B cell (primary cell): Measurements from ENCODE around the gene KLHL20. TPM values are rescaled to one million over a fixed set of nuclear protein-coding genes. Genes with fewer than 3 reads are reported as not detected.

Source experiments
- ATAC-seq: fragments of 200-7000 bp; cut with Tn5 transposase; one replicate; pipeline ENCODE4 v1.10.0; 2021; ENCODE audit warnings: low read depth, mild to moderate bottlenecking, moderate number of reproducible peaks, moderate library complexity
- CTCF ChIA-PET: fragments of 350-600 bp; sonication (Branson Sonifier 250); formaldehyde crosslinking; loops from one replicate; lab custom pipeline; 2021; ENCODE audit warnings: antibody characterized with exemption, inconsistent platforms; lab: Charles Lee
- POLR2A ChIA-PET: fragments of 350-600 bp; sonication (Branson Sonifier 250); formaldehyde crosslinking; loops from one replicate; lab custom pipeline; 2021; ENCODE audit warnings: antibody characterized with exemption; lab: Charles Lee
- DNase-seq: peaks from one replicate; pipeline ENCODE4 v3.0.0; 2013
- H2AFZ ChIP-seq: 2 replicates; pipeline ENCODE4 v1.6.1; 2012; ENCODE audit warnings: mild to moderate bottlenecking, low read depth, low read length; ENCODE audit not compliant: insufficient read depth, poor library complexity, severe bottlenecking
- H3K27ac ChIP-seq, 2 donors: 1 replicate in 1 of 2; 2 replicates in 1 of 2; pipeline ENCODE4 v1.5.1; 2012 to 2013; ENCODE audit warnings: low read length in 2 of 2, mild to moderate bottlenecking in 2 of 2, moderate library complexity in 1 of 2
- H3K27me3 ChIP-seq, 4 experiments: fragments of 200-600 bp in 1 of 4; sonication (generic) in 1 of 4; replicated peaks in 1 of 4; 1 replicate in 2 of 4; 2 replicates in 2 of 4; pipeline versions ENCODE4 v1.6.1 to v1.7.0; 2013 to 2016; ENCODE audit warnings: low read length in 3 of 4, mild to moderate bottlenecking in 2 of 4, mixed read lengths in 1 of 4, moderate library complexity in 1 of 4; ENCODE audit not compliant: insufficient read depth in 4 of 4, control insufficient read depth in 3 of 4; ENCODE audit errors: control extremely low read depth in 1 of 4
- H3K36me3 ChIP-seq, 2 experiments: replicated peaks in 1 of 2; 1 replicate in 1 of 2; 2 replicates in 1 of 2; pipeline versions ENCODE4 v1.6.1 to v1.7.1; 2013; ENCODE audit warnings: low read length in 1 of 2; ENCODE audit not compliant: insufficient read depth in 2 of 2, control insufficient read depth in 1 of 2; ENCODE audit errors: control extremely low read depth in 1 of 2, extremely low read depth in 1 of 2
- H3K4me1 ChIP-seq, 2 donors: fragments of 200-600 bp in 1 of 2; sonication (generic) in 1 of 2; 1 replicate in 1 of 2; 2 replicates in 1 of 2; pipeline versions ENCODE4 v1.5.1 to v1.6.1; 2013 to 2017; ENCODE audit warnings: low read length in 2 of 2; ENCODE audit not compliant: control insufficient read depth in 2 of 2, insufficient read depth in 2 of 2
- H3K4me2 ChIP-seq: replicated peaks from 2 replicates; pipeline ENCODE3; 2012; ENCODE audit warnings: mild to moderate bottlenecking, low read depth, low read length; ENCODE audit not compliant: poor library complexity, severe bottlenecking
- H3K4me3 ChIP-seq, 5 experiments: fragments of 200-600 bp in 1 of 5; sonication (generic) in 1 of 5; 1 replicate in 3 of 5; 2 replicates in 2 of 5; pipeline versions ENCODE4 v1.5.1 to v1.7.0; 2011 to 2016; ENCODE audit warnings: low read length in 4 of 5, mild to moderate bottlenecking in 4 of 5, low read depth in 2 of 5, control low read depth in 1 of 5, moderate library complexity in 1 of 5; ENCODE audit not compliant: insufficient read depth in 1 of 5; ENCODE audit errors: control extremely low read depth in 1 of 5, extremely low read depth in 1 of 5
- H3K79me2 ChIP-seq: fragments of 200-600 bp; sonication (generic); one replicate; pipeline ENCODE4 v1.6.0; 2016; ENCODE audit warnings: low read length; ENCODE audit not compliant: control insufficient read depth, insufficient read depth
- H3K9ac ChIP-seq: fragments of 200-600 bp; sonication (generic); 2 replicates; pipeline ENCODE4 v1.6.1; 2017; ENCODE audit warnings: mild to moderate bottlenecking, low read length, moderate library complexity
- H3K9me3 ChIP-seq, 3 donors: one replicate each; pipeline versions ENCODE4 v1.6.1 to v1.7.1; 2013; ENCODE audit warnings: low read length in 2 of 3; ENCODE audit not compliant: control insufficient read depth in 2 of 3, insufficient read depth in 1 of 3; ENCODE audit errors: control extremely low read depth in 1 of 3
- H4K20me1 ChIP-seq: 2 replicates; pipeline ENCODE4 v1.6.0; 2012; ENCODE audit warnings: mild to moderate bottlenecking, low read length; ENCODE audit not compliant: insufficient read depth, control insufficient read depth, poor library complexity, severe bottlenecking
- H3K27ac Mint-ChIP-seq: one replicate; pipeline ENCODE4 v1.8.0; 2021; ENCODE audit warnings: mixed read lengths
- H3K27me3 Mint-ChIP-seq: one replicate; pipeline ENCODE4 v1.8.0; 2021; ENCODE audit warnings: mixed read lengths
- H3K4me1 Mint-ChIP-seq: one replicate; pipeline ENCODE4 v1.8.0; 2021; ENCODE audit warnings: mixed read lengths
- H3K4me3 Mint-ChIP-seq: one replicate; pipeline ENCODE4 v1.8.0; 2021; ENCODE audit warnings: mixed read lengths
- H3K9me3 Mint-ChIP-seq: one replicate; pipeline ENCODE4 v1.8.0; 2022; ENCODE audit warnings: mixed read lengths; ENCODE audit not compliant: insufficient read depth
- EZH2 ChIP-seq: IDR thresholded peaks from 2 replicates; pipeline ENCODE4 v1.6.1; 2012; ENCODE audit warnings: borderline replicate concordance, low read depth, mild to moderate bottlenecking, moderate library complexity, low read length; ENCODE audit not compliant: insufficient read depth, poor library complexity, severe bottlenecking
- WGBS: methylation state at CpG from one replicate; pipeline ENCODE4 v1.1.5; 2013; ENCODE audit warnings: missing lambda C conversion rate; ENCODE audit not compliant: insufficient coverage; 5-methylcytosine and 5-hydroxymethylcytosine counted together
- intact Hi-C: fragments of 100-400 bp; cut with micrococcal nuclease; formaldehyde crosslinking; loops from one replicate; pipeline ENCODE4 v1.10.0; 2022
- polyA plus RNA-seq: library from polyadenylated mRNA; depleted of rRNA; stranded (reverse); fragments of >200 nt; gene quantifications from 2 replicates; pipeline ENCODE4 v1.2.3, GENCODE V29; 2012
- total RNA-seq, 2 donors: library from RNA; stranded (reverse); fragments of 120-200 nt in 1 of 2; gene quantifications; 1 replicate in 1 of 2; 2 replicates in 1 of 2; pipeline versions ENCODE4 v1.2.3 to v1.2.4, GENCODE V29; 2013 to 2022
- TF ChIP-seq, protein P1 (sequence below): fragments of 200-600 bp; IDR thresholded peaks from one replicate; pipeline ENCODE4 v1.8.0; 2022; ENCODE audit warnings: antibody characterized with exemption, mild to moderate bottlenecking

Gene KLHL20
- total and polyA plus RNA-seq, 2 donors (not counting 1 experiment from before 2014, with no cell fraction given), result 8.9 to 32.2 TPM

DNA sequence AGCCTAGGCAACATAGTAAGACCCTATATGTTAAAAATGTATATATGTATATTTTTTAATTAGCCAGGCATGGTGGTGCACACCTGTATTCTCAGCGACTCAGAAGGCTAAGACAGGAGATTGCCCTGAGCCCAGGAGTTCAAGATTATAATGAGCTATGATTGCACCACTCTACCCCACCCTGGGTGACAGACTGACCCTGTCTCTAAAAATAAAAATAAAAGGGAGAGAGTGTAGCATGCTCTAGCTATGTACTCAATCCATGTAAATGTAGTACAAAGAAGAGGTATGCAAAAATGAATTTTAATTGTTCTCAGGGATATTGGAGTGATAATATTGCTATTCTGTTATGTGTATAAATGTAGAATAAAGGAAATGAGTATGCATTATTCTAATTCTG, 56.8 kb downstream of the KLHL20 start:
- no peaks in the 10 kb centered on the region for H3K9me3 ChIP-seq
- Mint-ChIP-seq H3K9me3 (no peaks in the 10 kb centered on the region), H3K27ac (no peak overlapping the region), H3K4me1 (no peaks in the 10 kb centered on the region), H3K4me3 (no peak overlapping the region), H3K27me3 (no peaks in the 10 kb centered on the region)
- no peaks in the 10 kb centered on the region for H3K79me2 ChIP-seq
- no peak overlapping the region for H2AFZ ChIP-seq
- no peak for ATAC-seq
- no peak overlapping the region for H3K9ac ChIP-seq
- H3K27ac ChIP-seq, result no peak overlapping the region
- intact Hi-C loops, result no loop called here
- H3K4me1 ChIP-seq, result no peaks in the 10 kb centered on the region
- no peaks in the 10 kb centered on the region for H4K20me1 ChIP-seq
- no peak for DNase-seq
- ChIA-PET CTCF (no interaction called here), POLR2A (no interaction called here)
- no CpG with 5 or more reads among the region's 1 CpG for WGBS
- peaks cover 19 to 24% of the 10 kb centered on the region in 2 experiments for H3K36me3 ChIP-seq
- no peaks in the 10 kb centered on the region for H3K27me3 ChIP-seq
- no peak overlapping the region for H3K4me3 ChIP-seq
- TF ChIP-seq, protein P1, sequence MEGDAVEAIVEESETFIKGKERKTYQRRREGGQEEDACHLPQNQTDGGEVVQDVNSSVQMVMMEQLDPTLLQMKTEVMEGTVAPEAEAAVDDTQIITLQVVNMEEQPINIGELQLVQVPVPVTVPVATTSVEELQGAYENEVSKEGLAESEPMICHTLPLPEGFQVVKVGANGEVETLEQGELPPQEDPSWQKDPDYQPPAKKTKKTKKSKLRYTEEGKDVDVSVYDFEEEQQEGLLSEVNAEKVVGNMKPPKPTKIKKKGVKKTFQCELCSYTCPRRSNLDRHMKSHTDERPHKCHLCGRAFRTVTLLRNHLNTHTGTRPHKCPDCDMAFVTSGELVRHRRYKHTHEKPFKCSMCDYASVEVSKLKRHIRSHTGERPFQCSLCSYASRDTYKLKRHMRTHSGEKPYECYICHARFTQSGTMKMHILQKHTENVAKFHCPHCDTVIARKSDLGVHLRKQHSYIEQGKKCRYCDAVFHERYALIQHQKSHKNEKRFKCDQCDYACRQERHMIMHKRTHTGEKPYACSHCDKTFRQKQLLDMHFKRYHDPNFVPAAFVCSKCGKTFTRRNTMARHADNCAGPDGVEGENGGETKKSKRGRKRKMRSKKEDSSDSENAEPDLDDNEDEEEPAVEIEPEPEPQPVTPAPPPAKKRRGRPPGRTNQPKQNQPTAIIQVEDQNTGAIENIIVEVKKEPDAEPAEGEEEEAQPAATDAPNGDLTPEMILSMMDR, result no peak
- no peak for TF ChIP-seq EZH2
- H3K4me2 ChIP-seq, result no peak overlapping the region

DNA sequence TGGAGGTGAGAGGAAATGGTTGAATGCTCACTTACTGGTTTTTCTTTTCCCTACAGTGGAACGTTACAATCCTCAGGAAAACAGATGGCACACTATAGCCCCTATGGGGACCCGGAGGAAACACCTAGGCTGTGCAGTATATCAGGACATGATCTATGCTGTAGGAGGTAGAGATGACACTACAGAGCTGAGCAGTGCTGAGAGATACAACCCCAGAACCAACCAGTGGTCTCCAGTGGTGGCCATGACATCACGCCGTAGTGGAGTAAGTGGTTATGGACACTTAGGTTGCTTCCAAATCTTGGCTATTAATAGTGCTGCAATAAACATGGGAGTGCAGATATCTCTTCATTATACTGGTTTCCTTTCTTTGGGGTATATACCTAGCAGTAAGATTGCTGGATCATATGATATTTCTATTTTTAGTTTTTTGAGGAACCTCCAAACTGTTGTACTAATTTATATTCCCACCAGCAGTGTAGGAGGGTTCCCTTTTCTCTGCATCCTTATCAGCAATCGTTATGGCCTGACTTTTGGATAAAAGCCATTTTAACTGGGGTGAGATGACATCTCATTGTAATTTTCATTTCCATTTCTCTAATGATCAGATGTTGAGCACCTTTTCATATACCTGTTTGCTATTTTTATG, 60.9 kb downstream of the KLHL20 start:
- Mint-ChIP-seq H3K4me1 (no peaks in the 10 kb centered on the region), H3K4me3 (no peak overlapping the region), H3K9me3 (no peaks in the 10 kb centered on the region), H3K27me3 (no peaks in the 10 kb centered on the region), H3K27ac (peak overlapping the region; percentile 12)
- TF ChIP-seq, protein P1, result no peak
- no peak for TF ChIP-seq EZH2
- Histone ChIP-seq H3K4me2 (no peak overlapping the region), H4K20me1 (no peaks in the 10 kb centered on the region), H3K9me3 (no peaks in the 10 kb centered on the region), H3K9ac (no peak overlapping the region), H3K4me3 (no peak overlapping the region), H3K79me2 (no peaks in the 10 kb centered on the region), H3K4me1 (no peaks in the 10 kb centered on the region), H2AFZ (no peak overlapping the region), H3K27me3 (no peaks in the 10 kb centered on the region), H3K27ac (no peak overlapping the region), H3K36me3 (peaks cover 14 to 31% of the 10 kb centered on the region in 2 experiments)
- WGBS, result no CpG with 5 or more reads among the region's 5 CpGs
- ATAC-seq (no peak), DNase-seq (no peak)
- POLR2A ChIA-PET, result no interaction called here
- CTCF ChIA-PET, result no interaction called here
- intact Hi-C loops, result no loop called here
